Kidney (tissue), 14 donors: ENCODE results near the gene VPS72. TPM values are rescaled to one million over a fixed set of nuclear protein-coding genes. Genes with fewer than 3 reads are reported as not detected.

Experiments
- DNase-seq, 5 donors: peaks; one replicate each; pipeline ENCODE4 v3.0.0-alpha.2; 2013 to 2020
- FAIRE-seq: peaks from 2 replicates; lab custom pipeline; 2012; peaks lifted over from hg19 to GRCh38; lab: Jason Lieb, UNC
- H3K27ac ChIP-seq, 2 donors: one replicate each; pipeline ENCODE4 v1.7.0; 2013; ENCODE audit warnings: low read depth in 2 of 2, low read length in 2 of 2, inconsistent platforms in 1 of 2
- H3K27me3 ChIP-seq: one replicate; pipeline ENCODE4 v1.7.1; 2013; ENCODE audit warnings: low read length, inconsistent platforms; ENCODE audit not compliant: control insufficient read depth, insufficient read depth
- H3K36me3 ChIP-seq, 3 donors: one replicate each; pipeline versions ENCODE4 v1.7.0 to v1.7.1; 2013; ENCODE audit warnings: low read length in 3 of 3, control low read depth in 1 of 3, inconsistent platforms in 1 of 3; ENCODE audit not compliant: insufficient read depth in 3 of 3, control insufficient read depth in 2 of 3
- H3K4me1 ChIP-seq, 3 donors: one replicate each; pipeline versions ENCODE4 v1.7.0 to v1.7.1; 2013; ENCODE audit warnings: low read length in 3 of 3, inconsistent platforms in 1 of 3, low read depth in 1 of 3; ENCODE audit not compliant: control insufficient read depth in 2 of 3, insufficient read depth in 2 of 3
- H3K4me3 ChIP-seq, 3 donors: one replicate each; pipeline versions ENCODE4 v1.7.0 to v1.8.1; 2013; ENCODE audit warnings: low read length in 3 of 3, control low read depth in 1 of 3, inconsistent platforms in 1 of 3
- H3K9ac ChIP-seq, 3 donors: one replicate each; pipeline versions ENCODE4 v1.7.0 to v1.7.1; 2013; ENCODE audit warnings: low read length in 3 of 3, control low read depth in 1 of 3, inconsistent platforms in 1 of 3
- H3K9me3 ChIP-seq, 3 donors: one replicate each; pipeline versions ENCODE4 v1.7.0 to v1.7.1; 2013; ENCODE audit warnings: low read length in 3 of 3, control low read depth in 1 of 3, inconsistent platforms in 1 of 3; ENCODE audit not compliant: control insufficient read depth in 2 of 3, insufficient read depth in 1 of 3
- intact Hi-C: fragments of 100-400 bp; cut with DNase I; formaldehyde crosslinking; loops from one replicate; pipeline ENCODE4 v1.11.1; 2022
- polyA plus RNA-seq: library from polyadenylated mRNA; stranded (reverse); fragments of 350-450 nt; fragmentation: Illumina TruSeq; extraction: RNeasy Lipid Tissue Mini Kit (QIAGEN cat#74804); gene quantifications from one replicate; pipeline ENCODE4 v1.2.3, GENCODE V29; 2014; ENCODE audit warnings: low read depth, low replicate concordance; ENCODE audit not compliant: insufficient read depth
- total RNA-seq: library from RNA; stranded (reverse); fragmentation: NEBNext Ultra II Directional; extraction: Animal tissue kit (Norgen Biotek cat#: 25700); gene quantifications from one replicate; pipeline ENCODE4 v1.2.1, GENCODE V29; 2021
- TF ChIP-seq, protein P1 (sequence below): IDR thresholded peaks from 3 replicates; pipeline ENCODE4 v1.5.1; 2012; ENCODE audit warnings: mild to moderate bottlenecking, moderate library complexity, borderline replicate concordance; ENCODE audit not compliant: insufficient read depth; ENCODE audit errors: extremely low read depth
- donor health status: control.
- donor health status: control.
- donor health status: control.
- donor health status: control.
- donor health status: control.
- donor health status: DM: yes; HTN: yes; CAD: no.
- donor health status: Normal renal cell carcinoma (clear cell type).

The VPS72 gene
- total and polyA plus RNA-seq, 2 donors from 2014 or later: 38.2 to 52.6 TPM

DNA sequence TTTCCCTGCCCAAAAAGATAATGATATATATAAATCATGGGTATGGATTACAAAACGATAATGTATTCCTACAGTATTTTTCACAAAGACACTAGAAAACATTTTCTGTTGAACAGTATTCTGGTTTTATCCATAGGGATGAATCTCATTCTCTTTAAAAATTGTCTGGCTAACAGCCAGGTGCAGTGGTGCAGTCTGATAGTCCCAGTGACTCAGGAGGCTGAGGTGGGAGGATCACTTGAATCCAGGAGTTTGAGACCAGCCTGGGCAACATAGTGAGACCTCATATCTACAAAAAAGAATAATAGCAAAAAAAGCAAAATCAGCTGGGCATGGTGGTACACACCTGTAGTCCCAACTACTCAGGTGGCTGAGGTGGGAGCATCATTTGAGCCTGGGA, 31.6 kb upstream of the VPS72 start:
- intact Hi-C loops: no loop called here
- H3K9ac ChIP-seq: no peak overlapping the region
- H3K4me1 ChIP-seq: peaks cover 0 to 4% (median 0%) of the 10 kb centered on the region in 3 donors
- H3K27me3 ChIP-seq: no peaks in the 10 kb centered on the region
- H3K36me3 ChIP-seq: peaks cover 2 to 11% (median 4%) of the 10 kb centered on the region in 3 donors
- H3K4me3 ChIP-seq: no peak overlapping the region
- DNase-seq (no peak), FAIRE-seq (no peak)
- no peaks in the 10 kb centered on the region for H3K9me3 ChIP-seq
- TF ChIP-seq, protein P1, sequence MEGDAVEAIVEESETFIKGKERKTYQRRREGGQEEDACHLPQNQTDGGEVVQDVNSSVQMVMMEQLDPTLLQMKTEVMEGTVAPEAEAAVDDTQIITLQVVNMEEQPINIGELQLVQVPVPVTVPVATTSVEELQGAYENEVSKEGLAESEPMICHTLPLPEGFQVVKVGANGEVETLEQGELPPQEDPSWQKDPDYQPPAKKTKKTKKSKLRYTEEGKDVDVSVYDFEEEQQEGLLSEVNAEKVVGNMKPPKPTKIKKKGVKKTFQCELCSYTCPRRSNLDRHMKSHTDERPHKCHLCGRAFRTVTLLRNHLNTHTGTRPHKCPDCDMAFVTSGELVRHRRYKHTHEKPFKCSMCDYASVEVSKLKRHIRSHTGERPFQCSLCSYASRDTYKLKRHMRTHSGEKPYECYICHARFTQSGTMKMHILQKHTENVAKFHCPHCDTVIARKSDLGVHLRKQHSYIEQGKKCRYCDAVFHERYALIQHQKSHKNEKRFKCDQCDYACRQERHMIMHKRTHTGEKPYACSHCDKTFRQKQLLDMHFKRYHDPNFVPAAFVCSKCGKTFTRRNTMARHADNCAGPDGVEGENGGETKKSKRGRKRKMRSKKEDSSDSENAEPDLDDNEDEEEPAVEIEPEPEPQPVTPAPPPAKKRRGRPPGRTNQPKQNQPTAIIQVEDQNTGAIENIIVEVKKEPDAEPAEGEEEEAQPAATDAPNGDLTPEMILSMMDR: no peak
- H3K27ac ChIP-seq: no peak overlapping the region

DNA sequence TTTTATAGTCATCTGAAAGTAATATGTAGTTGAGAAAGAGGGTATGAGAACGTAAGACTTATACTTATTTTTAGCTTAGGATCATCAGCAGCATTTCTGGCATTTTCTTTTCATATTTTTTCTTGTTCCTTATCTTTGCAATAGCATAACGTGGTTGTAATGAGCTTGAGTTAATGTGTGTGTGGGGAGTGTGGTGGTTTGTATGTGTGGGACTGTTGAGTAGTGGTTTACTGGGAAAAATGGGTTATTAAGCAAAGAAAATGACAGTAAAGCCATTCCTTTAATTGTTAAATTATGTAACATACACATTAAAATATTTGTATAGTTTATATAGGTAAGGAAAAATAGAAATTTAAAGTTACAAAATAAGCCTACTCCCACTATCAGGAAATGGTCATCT, 23.6 kb upstream of the VPS72 start:
- Histone ChIP-seq H3K4me3 (no peak overlapping the region), H3K36me3 (peaks cover 0 to 2% (median 0%) of the 10 kb centered on the region in 3 donors), H3K27me3 (no peaks in the 10 kb centered on the region), H3K9me3 (no peaks in the 10 kb centered on the region), H3K4me1 (peaks cover 0 to 7% (median 2%) of the 10 kb centered on the region in 3 donors), H3K9ac (no peak overlapping the region), H3K27ac (no peak overlapping the region)
- intact Hi-C loops: no loop called here
- DNase-seq (no peak), FAIRE-seq (no peak)
- TF ChIP-seq, protein P1: no peak

DNA sequence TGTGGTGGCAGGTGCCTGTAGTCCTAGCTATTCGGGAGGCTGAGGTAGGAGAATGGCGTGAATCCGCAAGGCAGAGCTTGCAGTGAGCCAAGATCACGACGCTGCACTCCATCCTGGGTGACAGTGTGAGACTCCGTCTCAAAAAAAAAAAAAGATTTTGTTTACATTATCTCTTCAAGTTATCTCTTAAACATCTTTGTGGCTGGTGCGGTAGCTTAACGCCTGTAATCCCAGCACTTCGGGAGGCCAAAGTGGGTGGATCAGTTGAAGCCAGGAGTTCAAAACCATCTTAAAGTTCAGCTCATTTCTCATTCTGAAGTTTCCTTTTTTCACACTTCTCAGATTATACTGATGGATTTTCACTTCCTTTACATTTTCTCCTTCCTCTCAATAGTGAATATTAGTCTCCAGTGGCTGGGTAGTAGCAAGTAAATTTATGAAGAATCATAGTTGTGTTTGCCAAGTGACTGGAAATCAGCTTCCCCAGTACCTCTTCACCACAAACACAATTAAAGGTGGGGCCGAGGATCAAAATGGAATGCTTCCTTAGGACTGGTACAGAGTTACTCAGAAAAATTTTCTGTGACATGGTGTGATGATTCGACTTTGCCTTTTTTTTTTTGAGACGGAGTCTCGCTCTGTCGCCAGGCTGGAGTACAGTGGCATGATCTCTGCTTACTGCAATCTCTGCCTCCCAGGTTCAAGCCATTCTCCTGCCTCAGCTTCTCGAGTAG, 22.1 kb upstream of the VPS72 start:
- no peak overlapping the region for H3K27ac ChIP-seq
- no peaks in the 10 kb centered on the region for H3K27me3 ChIP-seq
- H3K4me3 ChIP-seq: no peak overlapping the region
- DNase-seq: no peak
- peaks cover 0 to 12% (median 0%) of the 10 kb centered on the region in 3 donors for H3K36me3 ChIP-seq
- intact Hi-C loops: no loop called here
- TF ChIP-seq, protein P1: no peak
- no peak overlapping the region for H3K9ac ChIP-seq
- H3K4me1 ChIP-seq: peaks cover 0 to 7% (median 2%) of the 10 kb centered on the region in 3 donors
- H3K9me3 ChIP-seq: no peaks in the 10 kb centered on the region
- no peak for FAIRE-seq
